GM12892 (cell line): ENCODE data around the gene ZFHX3.

Source experiments
- DNase-seq: peaks from one replicate; pipeline ENCODE4 v3.0.0; 2011; ENCODE audit not compliant: insufficient read length
- FAIRE-seq: peaks from 2 replicates; lab custom pipeline; 2011; peaks lifted over from hg19 to GRCh38; lab: Jason Lieb, UNC
- POLR2A ChIP-seq: IDR thresholded peaks from 2 replicates; pipeline ENCODE4 v1.6.1; 2011; ENCODE audit warnings: low read depth, low read length, control low read depth
- POLR2AphosphoS5 ChIP-seq: IDR thresholded peaks from 2 replicates; pipeline ENCODE4 v1.6.1; 2011; ENCODE audit warnings: low read depth, low read length, control low read depth
- TAF1 ChIP-seq: IDR thresholded peaks from 2 replicates; pipeline ENCODE4 v1.6.1; 2011; ENCODE audit warnings: low read depth, mild to moderate bottlenecking, control low read depth, low read length, borderline replicate concordance

Gene ZFHX3

DNA sequence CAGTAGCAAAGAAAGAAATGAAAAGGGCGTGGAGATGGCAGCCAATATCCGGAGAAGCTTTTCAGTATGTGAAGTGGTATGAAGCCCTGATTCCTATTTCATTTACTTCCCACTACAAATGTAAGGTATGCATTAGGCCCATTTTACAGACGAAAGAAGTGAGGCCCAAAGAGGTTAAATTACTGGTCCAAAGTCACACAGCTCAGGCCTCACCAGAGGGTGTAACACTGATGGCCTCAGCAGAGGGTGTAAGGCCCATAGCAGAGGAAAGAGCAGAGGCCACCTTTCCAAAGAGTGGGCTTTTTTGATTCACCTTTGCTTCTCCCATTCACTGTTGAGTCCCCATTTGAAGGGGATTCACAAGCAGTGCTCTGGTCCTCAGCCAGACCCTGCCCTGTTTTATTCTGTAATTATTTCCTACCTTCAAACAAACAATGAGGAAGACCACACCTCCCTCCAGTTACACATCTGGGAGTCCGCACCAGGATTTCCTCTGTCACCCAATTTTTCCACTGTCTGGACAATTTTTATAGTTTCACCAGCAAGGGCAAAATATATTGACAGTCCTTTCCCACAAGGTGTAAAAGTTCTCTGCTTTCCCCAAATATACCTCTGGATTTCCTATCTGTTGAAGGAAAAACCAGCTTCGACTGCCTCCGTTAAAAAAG lies 7.1 kb downstream of the ZFHX3 start:
- DNase-seq (no peak), FAIRE-seq (no peak)
- no peak for TF ChIP-seq POLR2AphosphoS5
- TF ChIP-seq POLR2A = no peak
- no peak for TF ChIP-seq TAF1

DNA sequence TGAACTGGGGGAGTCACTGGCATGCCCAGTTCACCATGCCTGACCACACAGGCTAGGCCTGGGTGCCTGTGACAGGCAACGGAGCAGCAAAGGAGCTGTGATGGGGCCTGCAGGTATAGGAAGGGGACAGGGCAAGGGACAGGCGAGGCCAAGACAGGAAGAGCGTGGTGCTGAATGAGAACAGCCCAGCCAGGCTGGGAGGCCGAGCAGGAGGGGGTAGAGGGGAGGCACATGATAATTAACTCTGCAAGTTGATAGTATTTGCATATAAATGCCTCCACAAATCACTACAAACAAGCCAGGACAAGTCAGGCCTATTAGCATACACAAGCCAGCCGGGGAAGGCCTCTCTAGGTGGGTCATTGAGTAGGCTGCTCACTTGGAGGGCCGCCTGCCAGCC lies 7.8 kb downstream of the ZFHX3 start:
- no peak for TF ChIP-seq POLR2A
- no peak for TF ChIP-seq TAF1
- no peak for TF ChIP-seq POLR2AphosphoS5
- FAIRE-seq (no peak), DNase-seq (no peak)

DNA sequence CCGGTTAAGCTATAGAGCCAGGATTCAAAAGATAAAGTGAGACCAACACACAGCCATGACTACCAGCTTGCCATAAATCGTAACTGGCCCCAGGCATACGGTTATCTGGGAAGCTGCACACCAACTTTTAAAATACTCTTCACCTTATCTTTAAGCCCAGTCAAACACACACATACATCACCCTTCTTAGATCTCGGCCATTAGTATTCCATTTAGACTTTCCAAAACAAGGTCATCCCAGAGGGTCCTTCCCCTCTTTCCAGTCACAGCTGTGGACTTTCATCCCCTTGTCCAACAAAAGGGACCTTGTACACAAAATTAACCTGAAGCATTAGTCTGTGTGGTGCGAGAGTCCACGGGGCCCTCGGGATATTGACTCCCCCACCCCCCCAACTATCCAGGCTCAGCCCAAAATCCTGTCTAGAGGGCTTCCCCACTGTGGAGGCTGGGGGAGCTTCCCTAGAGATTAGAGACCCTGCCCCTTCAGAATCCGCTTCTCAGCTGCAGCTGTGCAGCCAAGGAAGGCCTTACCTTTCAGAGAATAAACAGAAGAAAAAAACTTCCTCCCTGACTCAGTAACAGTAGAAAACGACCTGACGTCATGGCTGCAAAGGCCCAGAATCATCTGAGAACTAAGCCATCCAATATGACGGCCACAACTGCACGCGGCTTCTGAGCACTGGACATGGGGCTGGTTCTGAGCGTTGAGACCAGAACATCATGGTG lies 9.9 kb downstream of the ZFHX3 start:
- TF ChIP-seq POLR2A (no peak), TAF1 (no peak), POLR2AphosphoS5 (no peak)
- FAIRE-seq (peak; percentile 38), DNase-seq (no peak)

- TF ChIP-seq TAF1 (no peak), POLR2A (no peak), POLR2AphosphoS5 (no peak)
- DNase-seq = no peak
- peak; percentile 70 for FAIRE-seq
Measured at GRCh38 chr16:73037331-73037745, 10.6 kb downstream of the ZFHX3 start.

- no peak for DNase-seq
- TF ChIP-seq TAF1 (peak; percentile 78; the same call in 1 of the 2 replicates), POLR2A (peak; percentile 81), POLR2AphosphoS5 (peak; percentile 69)
- peak; percentile 86 for FAIRE-seq
Measured at GRCh38 chr16:73036074-73036826, 11.7 kb downstream of the ZFHX3 start.

- peak; percentile 74 for FAIRE-seq
- DNase-seq = no peak
- TF ChIP-seq POLR2A = no peak
- no peak for TF ChIP-seq POLR2AphosphoS5
Measured at GRCh38 chr16:73034374-73034773, 13.6 kb downstream of the ZFHX3 start.

DNA sequence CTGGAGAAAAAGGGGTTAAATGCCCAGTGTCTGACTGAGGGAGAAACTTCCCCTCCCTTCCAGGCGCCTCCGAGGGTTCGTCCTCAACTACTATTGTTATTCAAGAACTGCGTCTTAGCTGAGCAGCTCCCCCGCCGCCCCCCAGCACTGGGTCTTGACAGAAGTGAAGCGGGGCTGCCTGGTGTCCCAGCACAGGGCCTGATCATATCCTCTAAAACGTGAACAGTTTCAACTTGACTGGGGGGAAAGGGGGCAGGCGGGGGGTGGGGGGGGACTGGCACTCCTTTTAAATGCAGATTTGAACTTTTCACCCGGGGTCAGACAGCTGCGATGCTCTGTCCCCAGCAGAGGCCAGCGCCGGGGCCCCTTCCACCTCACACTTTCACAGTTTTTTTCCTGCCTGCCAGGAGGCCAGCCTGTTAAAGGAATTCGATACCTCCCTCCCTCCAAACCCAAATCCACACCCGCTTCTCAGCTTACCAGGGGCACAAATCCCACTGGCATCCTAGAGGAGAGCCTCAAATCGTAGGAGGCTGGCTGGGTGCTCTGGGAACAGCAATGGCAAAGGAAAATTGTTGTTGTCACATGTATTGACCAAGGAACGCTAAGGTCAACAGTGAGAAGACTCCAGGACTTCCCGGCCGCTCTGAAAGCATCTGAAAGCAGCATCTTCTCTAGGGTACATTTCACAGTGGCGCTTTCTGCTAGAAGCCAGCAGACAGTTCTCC lies 14.5 kb downstream of the ZFHX3 start:
- FAIRE-seq (no peak), DNase-seq (no peak)
- TF ChIP-seq POLR2A (no peak), TAF1 (no peak), POLR2AphosphoS5 (no peak)

- no peak for DNase-seq
- FAIRE-seq = peak; percentile 81
- TF ChIP-seq TAF1 (no peak), POLR2A (no peak), POLR2AphosphoS5 (no peak)
Measured at GRCh38 chr16:73032541-73033270, 15.2 kb downstream of the ZFHX3 start.

DNA sequence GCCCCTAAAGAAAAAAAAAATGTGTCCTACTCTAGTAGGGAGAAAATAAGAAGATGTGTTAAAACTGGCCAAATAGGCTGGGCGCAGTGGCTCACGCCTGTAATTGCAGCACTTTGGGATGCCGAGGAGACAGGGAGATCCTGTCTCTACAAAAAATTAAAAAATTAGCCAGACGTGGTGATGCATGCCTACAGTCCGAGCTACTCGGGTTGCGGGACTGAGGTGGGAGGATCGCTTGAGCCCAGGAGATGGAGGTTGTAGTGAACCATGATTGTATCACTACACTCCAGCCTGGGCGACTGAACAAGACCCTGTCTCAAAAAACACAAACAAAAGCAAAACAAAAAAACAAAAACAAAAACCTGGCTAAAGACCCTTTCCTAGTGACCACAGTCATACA lies 15.9 kb downstream of the ZFHX3 start:
- FAIRE-seq (no peak), DNase-seq (no peak)
- TF ChIP-seq POLR2A (no peak), POLR2AphosphoS5 (no peak), TAF1 (no peak)

DNA sequence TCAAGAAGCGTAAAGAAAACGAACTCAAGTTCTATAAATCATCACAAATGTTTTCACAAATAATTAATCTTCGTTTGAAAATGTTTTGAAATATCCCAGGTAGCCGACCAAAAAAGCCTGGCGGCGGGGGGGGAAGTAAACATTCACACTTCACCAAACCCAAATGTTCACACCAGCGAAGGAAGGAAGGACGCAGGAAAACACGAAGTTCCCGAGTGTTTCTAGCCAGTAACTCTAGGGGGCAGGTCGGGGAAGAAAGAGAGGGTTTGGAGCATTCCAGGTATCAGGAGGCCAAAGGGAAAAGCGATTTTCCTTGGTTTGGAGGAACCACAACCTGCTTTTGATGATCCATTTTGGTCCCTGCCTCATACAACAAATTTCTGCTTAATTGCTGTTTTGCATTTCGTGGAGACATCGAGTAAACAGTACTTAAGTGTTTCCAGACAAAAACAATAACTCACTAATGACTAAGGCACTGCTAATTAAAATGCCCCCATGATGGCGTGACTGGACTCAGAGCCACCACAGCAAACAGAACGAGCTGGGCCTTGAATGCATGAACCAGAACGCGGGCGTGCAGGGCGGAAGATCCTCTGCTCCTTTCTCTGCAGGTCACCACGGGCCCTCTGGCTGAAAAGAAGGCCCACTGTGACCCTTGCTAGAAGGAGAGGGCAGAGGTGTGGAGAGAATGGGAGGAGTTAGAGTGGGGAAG lies 16.6 kb downstream of the ZFHX3 start:
- TF ChIP-seq POLR2A (no peak), TAF1 (no peak), POLR2AphosphoS5 (no peak)
- DNase-seq (no peak), FAIRE-seq (peak; percentile 61)
